SIG-M5 (cell line): ENCODE measurements around the gene DGKG.
A peak's percentile ranks its signal among the peaks of the same experiment; 100 is the strongest.

Source experiments
- DNase-seq: peaks from one replicate; lab custom pipeline; 2025; lab: John Stamatoyannopoulos, UW

DGKG gene

DNA sequence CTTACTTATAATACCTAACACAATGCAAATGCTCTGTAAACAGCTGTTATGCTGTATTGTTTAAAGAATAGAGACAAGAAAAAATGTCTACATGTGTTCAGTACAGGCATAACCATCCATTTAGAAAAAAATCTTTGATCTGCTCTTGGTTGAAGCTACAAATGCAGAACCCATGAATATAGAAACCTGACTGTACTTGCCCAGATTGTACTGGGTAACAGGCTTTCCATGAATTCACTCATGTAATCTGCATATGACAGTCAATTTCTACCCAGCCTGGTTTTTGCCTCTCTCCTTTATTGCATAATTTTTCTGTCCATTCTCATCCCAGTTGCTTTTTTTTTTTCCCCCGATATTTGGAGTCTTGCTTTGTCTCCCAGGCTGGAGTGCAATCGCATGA lies 190.5 kb downstream of the DGKG start:
- DNase-seq = no peak

DNA sequence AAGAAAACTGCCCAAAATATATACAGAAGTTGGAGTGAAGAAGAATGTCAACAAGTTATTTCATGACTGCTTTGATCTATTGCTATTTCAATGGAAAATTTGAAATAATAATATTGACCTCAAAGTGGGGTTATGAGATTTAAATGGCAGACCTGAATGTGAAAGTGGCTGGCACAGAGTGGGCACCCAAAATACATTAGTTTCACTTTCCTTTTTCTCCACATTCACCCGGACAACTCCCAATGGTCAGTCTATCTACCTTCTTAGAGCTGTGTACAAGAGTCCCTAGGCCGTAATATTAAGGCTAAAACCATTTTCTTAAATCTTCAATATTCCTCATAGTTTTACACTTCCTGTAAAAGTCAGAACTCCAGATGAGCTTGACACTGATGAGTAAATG lies 191.5 kb downstream of the DGKG start:
- no peak for DNase-seq

DNA sequence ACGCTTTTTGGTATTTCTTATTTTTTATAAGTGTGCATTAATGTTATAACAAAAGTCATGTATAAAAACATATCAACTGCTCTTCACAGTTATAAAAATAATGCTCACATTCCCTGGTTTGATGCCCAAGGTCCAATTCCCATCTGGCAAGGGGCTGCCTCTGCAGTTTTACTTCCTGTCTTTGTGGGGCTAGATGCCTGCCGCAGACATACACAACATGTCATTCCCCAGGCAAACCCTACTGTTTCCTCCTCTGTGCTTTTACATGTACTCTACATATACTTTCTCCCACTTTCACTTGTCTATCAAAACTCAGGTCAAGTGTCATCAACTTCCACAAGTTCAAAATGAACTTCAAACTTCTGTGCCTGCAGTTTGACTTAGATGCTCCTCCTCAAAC lies 192.7 kb downstream of the DGKG start:
- DNase-seq = no peak

DNA sequence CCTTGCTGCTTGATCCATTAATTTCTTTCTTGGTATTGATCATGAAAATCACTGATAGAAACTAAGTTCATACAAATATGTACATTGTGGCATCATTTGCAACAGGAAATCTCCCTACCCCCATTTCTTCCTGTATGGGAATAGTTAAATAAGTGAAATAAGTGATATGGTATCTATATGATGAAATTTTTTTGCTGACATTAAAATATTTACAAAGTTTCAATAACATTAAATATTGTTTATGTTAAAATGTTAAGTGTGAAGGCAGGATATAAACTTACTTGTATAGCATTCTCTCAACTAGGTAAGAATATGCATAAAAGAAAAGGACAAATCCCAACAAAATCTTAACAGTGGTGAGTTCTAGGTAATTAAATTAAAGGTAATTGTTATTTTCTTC lies 193.1 kb downstream of the DGKG start:
- no peak for DNase-seq

DNA sequence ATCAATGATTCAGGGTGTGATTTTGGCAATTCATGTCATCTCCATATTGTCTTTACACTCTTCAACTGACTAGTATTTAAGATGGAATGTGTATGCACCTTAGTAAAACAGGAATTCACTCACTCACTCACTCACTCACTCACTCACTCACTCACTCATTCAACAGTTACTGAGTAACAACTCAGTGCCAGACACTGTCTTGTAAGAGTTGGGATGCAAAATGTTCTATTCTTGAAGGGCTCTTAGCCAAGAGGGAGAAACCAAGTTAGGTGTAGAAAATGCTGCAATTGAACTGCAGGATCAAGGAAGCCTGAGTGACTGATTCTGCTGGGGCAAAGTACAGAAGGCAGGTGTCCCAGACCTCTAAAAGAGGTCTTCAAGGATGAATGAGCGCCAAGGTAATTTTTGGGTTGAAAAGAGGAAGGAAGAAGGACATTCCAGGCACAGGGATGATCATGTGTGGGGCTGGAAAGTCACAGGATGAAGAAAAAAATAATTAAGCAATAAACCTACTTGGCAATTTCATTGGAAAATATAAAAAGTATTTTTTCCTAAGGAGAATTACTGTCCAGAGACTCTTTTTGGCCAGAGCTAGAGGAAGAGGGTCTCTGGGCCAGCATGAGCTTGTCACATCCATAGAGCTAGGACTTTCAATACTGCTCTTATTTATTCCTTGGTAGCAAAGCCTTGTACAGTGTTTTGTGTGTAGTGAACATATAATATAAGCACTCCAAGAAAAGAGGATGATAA lies 194.2 kb downstream of the DGKG start:
- no peak for DNase-seq

DNA sequence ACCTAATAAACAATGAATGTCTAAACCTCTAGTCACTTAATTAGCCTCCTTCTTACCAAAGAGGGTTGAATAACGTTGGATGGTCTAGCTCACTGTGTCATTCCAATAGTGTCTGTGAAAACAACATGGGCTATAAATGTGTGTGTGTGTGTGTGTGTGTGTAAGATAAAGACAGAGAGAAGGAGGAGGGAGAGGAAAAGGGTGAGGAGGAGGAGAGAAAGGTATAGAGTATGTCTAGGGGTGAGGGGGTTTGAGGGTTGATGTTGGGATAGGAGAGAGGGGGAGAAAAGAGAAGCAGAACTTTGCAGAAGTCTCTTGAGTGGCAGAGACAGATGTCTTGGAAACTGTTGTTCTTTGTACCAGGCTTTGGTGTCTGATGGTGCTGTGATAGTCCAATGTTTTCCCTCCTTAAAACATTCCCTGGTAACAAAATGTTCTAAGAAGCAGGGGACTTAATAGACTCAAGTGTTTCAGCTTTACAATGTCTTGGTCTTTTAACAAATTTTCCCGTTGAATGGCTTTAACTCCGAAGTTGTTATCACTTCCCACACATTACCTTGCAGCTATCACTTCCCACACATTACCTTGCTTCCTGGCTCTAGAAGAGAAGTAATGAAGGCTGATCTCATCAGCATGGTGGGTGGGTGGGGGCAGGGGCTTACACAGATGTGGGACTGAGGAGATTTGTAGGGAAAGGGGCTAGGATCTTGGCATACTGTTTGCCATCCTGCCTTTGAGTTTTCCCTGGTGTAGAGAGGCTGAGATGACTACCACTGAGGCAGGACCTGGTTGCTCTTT lies 195.3 kb downstream of the DGKG start:
- no peak for DNase-seq

DNA sequence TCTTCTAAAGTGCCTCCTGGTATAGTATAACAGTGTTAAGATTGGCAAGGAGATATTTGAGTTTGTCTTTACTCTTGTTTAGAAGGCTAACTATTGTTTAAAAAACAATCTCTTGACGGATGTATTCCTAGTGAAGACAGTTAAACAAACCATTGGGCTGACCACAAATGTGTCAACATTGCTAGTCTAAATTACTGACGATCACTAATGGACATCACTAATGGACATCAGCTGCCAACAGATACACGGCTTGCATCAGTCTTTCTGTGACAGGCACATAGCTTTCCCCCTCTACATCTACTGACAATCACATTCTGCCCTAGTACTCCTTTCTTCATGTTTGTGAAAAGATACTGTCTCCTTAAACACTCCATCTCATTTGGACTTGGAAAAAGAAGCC lies 196.0 kb downstream of the DGKG start:
- no peak for DNase-seq

DNA sequence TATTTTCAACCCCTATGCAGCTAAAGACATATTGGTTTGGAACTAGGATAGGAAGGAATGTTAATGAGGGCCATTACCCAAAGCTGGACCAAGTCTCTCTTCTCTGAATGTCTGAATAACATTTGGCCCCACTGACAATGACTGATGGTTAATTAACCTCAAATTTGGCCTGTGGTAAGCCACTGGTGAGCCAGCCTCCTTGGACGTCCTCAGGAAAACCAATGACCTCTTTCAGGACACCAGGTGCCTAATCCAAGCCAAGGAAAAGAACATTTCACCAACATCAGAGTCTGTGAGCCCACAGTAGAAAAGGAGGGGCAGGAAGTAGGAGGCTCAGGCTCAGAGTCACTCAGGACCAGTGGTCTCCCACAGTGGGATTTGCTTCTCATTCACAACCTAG lies 196.7 kb downstream of the DGKG start:
- no peak for DNase-seq

DNA sequence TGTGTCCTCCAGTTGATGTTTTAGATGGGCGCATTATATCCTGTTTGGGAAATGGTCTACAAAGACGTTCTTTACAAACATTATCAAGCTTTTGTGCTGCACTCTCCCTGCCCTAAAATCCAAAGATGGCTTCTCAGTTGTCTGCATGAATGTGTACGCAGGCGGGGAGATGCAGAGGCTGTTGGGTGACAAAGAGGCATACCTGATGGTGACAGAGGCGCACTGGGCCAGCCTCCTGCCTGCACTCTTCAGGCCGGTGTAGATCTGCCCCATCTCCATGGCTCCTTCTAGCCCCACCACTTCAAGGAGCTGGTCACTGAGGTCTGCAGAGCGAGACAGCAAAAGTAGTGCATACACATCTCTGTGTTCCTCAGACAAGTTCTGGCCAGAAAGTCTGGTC lies 197.3 kb downstream of the DGKG start:
- DNase-seq = no peak

DNA sequence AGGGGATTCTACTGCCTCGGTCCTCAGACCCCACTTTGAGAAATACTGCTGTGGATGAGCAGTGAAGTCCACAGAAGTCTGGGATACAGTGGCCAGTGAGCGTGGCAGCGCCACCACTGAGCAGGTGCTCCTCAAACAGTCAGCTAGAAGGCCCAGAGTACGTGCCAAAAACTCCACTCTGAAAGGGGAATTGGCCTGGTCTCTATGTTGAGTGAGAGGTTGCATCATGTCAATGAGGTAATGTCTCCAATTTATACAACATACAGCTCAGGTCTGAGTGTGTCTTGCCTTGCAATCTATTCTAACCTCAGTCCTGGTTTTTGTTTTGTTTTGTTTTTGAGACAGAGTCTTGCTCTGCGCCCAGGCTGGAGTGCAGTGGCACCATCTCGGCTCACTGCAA lies 199.8 kb downstream of the DGKG start:
- peak; percentile 57 for DNase-seq

DNA sequence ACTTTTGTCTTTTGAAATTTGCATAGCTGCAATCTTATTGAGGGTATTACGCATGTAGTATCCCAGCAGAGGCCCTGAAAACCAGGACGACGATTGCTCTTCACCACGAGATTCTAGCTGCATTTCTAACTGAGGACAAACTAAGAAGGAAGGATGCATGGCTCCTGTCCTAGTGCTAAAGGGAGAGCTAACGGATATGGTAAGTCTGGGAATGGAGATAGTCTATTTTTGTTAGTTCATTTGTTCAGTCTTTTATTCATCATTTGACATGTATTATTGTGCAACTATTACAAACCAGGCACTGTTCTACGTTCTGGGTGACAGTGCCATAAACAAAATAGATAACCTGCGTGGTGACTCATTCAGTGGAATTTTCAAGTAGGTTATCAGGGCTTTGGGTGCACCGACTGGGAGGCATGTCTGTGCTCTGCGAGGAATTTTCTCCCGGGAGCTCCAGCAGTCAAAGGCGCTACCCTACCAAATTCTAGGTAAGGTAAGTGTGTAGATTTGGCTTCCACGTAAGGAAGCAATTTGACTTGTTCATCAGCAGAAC lies 201.3 kb downstream of the DGKG start:
- DNase-seq = no peak

DNA sequence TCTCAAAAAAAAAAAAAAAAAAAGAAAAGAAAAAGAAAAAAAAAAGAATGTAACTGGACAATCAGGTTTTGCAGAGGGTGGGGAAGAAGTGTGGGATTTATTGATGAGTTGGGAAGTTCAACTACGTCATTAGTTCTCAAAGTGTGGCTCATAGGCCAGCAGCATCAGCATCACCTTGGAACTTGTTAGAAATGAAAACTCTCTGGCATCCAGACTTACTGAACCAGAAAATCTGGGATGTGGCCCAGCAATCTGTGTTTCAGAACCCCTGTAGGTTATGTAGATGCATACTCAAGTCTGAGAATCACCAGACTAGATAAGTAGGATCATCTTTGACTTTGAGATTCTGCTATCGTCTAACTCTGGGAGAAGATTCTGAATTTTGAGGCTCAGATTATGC lies 207.4 kb downstream of the DGKG start:
- no peak for DNase-seq

DNA sequence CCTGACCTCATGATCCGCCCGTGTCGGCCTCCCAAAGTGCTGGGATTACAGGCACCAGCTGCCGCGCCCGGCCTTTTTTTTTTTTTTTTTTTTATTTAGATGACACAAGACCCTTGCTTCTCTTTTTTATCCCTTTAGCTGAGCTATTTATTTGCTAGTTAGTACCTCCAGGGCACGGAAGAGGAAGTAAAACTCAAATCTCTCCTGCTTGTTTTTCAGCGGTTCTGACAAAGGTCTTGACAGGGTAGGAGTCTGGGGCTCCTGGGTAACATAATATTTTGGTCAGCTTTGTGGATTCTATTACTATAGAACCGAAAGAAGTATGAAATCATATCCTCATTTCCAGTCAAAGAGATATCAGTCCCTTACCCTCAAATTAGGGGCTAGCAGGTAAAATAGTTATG lies 209.1 kb downstream of the DGKG start:
- peak; percentile 97 for DNase-seq

DNA sequence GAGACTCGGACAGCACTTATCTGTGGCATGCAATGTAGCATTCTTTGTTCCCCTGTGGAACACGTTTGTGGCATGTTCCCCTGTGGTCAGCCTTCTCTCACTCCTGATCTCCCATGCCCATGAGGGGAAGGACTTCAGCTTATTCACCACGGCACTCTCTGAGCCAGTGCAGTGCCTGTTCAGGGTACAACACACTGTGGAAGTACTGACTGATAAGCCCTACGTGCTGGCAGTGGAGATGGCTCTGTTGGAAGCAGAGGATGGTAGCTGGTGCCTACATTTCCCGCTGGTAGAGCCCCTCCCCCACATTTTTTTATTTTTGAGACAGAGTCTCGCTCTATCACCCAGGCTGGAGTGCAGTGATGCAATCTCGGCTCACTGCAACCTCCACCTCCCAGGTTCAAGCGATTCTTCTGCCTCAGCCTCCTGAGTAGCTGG lies 209.7 kb downstream of the DGKG start:
- DNase-seq = no peak

DNA sequence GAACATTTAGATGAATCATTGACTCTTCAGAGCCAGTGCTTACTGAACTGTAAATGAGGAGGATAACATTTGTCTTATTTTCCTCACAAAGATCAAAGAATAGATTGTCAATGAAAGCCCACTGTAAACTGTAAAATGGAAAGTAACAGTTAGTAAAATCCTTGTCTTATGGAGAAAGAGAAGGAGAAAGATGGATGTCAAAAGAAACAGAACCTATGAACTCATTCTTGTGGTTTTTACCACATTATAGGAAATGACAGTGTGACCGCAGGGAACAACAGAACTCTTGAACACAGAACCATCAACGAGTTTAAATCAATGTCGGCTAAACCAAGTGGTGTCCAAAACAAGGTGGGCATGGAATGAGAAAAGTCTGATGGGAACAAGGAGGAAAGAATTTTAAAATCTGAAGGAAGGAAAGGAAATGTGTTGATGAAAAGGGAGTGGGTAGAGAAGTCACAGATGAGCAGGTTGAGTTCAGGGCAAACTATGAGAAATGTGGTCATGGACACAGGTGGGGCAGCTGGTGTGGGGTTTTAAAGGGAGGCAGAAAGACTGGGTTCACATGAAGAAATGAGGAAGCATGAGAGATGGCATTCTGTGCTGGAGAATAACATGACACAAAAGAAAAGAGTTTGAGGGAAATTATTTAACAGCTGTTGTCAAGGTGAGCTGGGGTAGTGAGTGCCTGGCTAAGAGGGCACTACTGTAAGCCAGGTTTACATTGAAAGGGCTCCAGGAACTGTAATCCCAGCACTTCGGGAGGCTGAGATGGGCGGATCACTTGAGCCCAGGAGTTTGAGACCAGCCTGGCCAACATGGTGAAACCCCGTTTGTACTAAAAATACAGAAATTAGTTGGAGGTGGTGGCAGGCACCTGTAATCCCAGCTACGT lies 210.7 kb downstream of the DGKG start:
- peak; percentile 41 for DNase-seq

DNA sequence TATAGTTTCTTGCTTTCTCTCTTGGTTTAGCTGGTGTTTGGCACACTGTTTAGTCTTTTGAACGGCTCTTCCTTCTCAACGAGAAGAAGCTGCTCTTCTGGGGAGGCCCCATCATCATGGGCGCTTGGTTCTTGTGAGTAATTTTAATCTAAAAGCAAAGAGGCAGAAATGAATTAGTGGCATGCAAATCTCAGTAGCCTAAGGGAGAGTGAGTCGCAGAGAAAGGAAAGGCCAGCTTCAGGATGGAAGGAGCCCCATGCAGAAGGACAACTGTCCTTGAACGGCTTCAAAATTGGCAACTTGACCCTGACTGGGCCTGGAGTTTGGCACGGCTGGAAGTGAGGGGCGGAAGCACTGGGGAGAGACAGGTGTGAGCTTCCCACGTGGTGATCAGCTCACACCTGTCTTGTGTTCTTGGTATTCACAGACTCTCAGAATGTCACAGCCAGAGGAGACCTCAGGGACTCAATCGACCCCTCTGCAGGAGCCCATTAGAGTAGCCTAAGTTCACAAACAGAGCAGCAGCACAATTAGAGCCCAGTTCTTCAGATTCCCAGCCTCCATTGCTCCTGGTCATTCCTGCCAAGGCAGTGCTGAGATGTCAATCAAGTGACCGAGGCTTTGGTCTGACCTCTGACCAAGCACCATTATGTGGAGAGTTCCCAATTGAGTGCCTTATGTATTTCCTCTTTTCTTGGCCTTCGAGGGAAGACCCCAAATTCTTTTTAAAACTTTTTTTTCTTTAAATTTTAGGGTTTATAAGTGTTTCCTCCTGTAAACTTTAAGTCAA lies 211.8 kb downstream of the DGKG start:
- DNase-seq = no peak

DNA sequence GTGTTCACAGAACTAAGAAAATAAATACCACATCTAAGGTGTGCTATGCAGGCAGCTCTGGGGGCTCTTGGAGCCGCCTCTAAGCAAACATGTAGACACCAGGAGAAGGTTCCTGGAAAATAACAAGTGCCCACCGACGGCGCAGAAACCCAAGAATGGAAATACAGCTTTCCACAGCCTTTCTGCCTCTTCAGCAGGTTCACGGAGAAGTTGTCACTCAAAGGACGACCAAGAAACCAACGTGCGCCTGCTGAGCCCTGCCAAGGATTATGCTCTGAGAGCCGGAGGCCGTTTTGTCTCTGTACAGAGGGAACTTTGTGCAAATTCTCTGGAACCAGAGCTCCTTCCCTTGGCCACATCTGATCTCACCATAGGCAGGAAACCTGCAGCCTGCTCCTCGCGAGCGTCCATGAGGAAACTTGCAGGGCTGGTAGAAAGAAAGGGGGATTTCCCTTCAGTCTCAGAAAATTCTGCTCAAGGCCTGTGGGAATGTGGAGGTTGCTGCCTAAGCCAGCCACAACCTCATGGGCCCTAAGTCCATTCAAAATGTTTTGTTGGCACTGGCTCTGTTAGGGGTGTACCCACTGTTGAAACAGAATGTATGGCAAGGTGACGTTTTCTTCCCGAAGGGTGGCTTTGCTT lies 212.6 kb downstream of the DGKG start:
- DNase-seq = no peak

DNA sequence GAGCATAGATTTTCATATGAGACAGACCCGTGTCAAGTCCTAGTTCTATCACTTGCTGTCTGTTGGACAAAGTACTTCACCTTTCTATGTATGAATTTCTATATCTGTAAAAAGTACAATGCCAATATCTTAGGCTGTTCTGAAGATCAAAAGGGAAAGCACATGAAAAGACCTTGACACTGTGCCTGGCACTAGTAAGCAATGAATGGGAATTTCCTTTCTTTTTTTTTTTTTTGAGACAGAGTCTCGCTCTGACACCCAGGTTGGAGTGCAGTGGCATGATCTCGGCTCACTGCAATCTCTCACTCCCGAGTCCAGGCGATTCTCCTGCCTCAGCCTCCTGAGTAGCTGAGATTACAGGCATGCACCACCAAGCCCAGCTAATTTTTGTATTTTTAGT lies 217.8 kb downstream of the DGKG start:
- no peak for DNase-seq

DNA sequence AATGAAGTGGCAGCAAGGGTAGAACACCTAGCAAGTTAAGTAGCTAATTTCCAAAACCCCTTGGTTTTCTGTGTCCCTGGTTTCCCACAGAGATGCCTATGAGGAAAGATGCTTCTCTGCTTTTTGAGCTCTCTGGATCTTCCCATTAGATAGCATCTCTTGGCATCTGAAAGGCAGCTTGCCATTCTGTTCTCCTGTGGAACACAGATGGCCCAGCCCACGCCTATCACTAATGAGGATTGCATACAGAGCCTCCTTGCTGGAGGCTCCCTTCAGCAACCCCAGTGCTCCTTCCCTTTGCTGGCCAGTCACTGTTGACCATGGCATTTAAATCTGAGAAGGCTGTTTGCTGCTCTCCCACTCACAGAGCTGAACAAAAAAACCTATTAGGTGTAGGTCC lies 218.8 kb downstream of the DGKG start:
- DNase-seq = no peak

DNA sequence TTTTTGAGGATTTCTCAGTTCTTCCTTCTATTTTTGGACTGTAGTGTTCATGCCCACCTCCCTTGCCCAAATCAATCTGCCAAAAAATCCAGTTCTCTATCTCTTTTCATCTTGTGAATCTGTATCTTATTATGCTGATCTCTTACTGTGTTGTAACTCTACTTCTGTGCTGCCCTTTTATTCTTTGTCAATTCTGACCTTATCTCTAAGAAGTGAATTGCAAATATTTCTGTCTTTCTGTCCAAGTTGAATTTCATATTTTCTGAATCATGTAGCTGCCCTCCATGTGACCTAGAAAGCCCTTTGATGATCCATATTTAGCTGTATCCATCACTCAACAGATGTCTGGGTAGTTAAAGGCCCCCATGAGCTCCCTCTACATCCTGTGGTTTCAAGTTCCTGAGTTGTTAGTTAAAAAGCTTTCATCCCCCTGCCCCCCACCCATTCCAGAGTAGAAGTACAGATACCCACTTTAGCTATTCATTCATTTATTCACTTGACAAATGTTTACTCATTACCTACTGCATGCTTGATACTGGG lies 219.6 kb downstream of the DGKG start:
- no peak for DNase-seq

DNA sequence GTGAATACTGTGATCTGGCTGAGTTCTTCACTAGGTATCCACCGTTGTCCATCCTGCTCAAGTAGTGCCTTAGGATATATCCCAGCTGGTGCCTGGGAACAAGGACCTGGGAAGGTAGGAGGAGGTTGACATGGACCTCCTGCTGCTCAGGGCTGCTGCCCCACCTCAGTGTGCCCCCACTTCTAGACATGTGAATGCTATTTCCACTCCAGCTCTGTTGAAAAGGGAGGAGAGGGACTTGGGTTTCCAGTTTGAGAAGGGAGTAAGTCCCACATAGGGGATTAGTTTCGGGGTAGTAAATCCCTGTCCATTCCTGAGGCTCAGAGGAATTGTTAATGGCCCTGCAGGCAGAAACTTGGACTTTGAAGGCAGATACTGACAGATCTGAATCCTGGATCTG lies 220.2 kb downstream of the DGKG start:
- DNase-seq = no peak
